Activated naive CD4-positive, alpha-beta T cell (primary cell): ENCODE measurements around the gene QTRT2.

Source experiments
- DNase-seq, 4 experiments: peaks; one replicate each; lab custom pipeline; 2025; lab: John Stamatoyannopoulos, UW

Gene QTRT2

DNA sequence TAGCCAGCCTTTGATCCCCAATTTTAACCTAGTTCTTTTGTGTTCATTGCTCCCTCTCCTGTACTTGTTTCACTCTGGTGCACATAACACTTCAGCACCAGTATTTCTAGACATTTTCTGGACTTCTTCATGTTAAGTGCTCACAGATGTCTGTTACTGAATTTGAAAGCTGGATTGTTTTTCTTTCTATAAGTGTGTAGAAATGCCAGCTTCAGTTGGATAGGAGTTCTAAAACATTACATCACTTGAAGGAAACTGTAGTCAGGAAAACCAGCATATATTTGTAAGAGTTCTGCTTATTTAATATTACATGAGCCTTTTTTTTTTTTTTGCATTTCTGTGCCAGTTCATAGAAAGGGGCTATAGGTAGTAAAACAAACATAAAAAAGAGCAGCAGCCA is 21.6 kb downstream of the QTRT2 start:
- DNase-seq = no peak

DNA sequence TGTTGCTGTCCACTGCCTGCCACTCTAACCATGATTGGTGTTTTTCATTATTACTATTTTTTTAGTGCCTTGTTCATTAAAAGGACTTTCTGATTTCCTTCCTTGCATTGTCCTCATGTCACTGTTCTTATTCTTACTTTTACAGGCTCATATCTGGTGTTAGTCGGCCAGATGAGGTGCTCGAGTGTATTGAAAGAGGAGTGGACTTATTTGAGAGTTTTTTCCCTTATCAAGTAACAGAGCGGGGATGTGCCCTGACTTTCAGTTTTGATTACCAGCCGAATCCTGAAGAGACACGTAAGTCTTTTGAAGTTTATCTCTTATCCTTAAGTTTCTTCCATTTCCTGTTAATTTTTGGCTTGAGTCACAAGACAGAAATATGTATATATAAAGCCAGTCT is 23.2 kb downstream of the QTRT2 start:
- no peak for DNase-seq

DNA sequence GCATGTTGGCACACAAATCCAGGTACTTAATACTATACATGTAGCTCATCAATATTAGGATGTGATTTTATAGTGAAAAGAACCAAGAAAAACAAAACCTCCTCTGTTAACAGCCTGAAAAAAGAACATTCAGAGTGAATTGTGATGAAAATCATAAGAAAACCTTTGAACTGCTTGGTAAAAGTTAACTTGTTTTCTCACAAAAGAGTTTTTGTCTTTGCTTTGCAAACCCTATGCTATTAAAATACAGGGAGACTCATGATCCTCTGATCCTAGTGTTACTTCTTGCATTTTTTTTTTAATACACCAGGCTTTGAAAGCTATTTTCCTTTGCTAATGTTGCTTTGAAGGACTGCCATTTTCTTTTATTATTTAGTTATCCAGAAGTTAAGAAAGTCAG is 23.7 kb downstream of the QTRT2 start:
- no peak for DNase-seq

DNA sequence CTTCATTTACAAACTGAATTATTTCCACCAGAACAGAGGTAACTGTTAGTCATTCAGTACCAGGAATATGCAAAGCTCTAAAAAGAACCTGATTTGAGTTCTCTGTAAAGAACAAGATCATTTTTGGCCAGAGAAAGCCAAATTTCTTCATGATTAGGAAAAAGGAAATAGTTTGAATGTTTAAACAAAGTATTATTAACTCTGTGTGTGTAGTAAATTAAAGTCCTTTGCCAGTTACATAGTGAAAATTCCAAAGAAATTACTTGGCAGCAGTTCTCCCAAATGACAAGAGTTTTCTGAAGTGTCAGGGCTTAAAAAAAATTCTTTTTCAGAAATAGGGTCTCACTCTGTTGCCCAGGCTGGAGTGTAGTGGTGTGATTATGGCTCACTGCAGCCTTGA is 24.5 kb downstream of the QTRT2 start:
- DNase-seq = no peak

DNA sequence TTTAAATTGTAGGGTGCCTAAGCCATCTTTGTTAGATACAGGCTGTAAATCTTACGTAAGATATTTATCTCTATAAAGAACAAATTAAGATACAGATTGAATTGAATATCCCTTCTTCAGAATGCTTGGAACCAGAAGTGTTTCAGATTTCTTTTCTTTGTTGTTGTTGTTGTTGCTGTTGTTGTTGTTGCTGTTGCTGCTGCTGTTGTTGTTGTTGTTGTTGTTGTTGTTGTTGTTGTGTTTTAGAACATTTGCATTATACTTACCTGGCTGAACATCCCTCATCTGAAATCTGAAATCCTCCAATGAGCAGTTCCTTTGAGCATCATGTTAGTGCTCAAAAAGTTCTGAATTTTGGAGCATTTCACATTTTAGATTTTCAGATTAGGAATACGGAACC is 26.6 kb downstream of the QTRT2 start:
- DNase-seq = no peak

DNA sequence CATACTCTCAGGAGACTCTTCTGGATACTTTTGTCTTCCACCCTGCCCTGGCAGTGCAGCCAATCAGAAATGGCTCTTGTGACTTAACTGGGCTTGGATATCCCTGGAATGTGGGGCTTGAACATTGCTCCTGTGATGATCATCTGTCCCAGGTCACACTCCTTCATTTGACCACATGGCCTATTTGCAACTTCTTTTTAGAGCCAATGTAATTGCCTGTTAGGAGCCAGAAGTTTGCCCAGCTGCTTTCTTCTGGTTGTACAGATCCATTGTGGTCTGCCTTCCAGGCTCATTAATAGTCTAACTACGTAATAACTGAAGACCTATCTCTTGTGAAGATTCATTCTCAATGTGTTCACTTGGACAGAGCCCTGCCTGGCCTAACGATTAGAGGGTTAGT is 29.8 kb downstream of the QTRT2 start:
- no peak for DNase-seq

DNA sequence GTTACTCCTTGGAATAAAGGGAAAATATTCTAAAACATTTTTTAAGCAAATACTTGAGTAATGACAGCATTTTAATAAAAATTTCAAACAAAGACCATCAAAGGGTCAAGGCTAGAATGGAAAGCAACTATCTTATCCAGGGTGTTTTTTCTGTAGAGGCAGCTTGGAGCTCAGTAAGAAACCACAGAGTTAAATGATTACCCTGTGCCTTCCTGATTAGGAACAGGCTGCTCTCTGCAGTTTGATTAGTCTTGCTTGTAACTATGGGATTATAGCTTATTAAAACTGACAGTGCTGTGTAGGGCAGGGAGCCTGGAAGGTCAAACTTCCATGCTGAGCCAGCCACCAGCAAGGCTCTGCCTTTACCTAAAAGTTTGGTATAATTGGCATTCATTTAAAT is 33.1 kb downstream of the QTRT2 start:
- no peak for DNase-seq

DNA sequence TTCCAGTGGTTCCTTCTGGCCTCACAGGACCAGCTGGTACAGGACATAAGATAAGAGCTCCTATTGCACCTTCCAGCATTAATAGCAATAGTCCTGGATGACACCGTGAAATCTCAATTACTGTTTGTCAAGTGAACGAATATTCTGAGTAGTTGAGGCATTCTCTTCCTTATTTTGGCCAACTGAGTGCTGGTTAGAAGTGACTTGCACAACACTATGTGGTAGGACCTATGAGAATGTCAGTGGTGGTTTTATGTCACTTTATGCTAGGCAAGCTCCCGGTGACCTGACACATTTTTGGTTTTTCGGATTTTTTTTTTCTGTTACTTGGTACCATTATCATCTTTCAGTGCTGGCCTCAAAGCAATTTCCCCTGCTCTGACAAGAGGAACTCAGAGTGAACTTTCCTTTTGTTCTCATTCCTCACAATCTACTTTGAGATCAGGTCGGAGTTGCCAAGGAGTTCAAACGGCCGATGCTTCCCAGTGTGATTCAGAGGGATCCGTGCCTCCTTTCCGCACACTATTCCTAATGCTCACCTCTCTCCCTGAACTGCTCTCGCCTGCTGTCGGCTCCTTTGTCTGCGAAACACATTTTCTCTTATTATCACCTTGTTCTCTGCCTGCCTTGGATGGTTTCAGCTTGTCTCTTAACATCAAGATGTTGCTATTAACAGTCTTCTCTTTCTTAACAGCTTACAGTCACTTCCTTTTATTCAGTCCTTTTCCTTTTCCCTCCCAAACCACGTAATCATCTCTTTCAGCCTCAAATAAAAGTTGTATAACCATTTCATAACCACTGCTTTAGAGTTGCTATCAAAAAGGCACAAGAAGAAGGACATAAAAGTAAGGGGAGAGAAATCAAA is 35.8 kb downstream of the QTRT2 start:
- no peak for DNase-seq

DNA sequence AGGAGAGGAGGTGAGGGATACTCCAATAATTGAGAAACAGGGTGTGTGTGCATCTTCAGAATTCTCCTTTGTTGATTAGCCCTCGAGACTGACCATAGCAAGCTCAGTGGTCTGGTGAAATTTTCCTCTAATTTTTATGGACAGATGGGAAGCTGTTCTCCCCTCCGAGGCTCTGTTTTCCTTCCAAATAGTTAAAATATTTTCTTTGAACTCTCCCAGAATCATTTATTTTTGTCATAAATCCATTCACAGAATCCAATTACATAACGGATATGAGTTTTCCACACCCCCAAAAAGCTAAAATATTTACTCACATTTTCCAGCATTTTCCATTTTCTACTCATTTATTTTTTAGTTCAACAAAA is 36.5 kb downstream of the QTRT2 start:
- no peak for DNase-seq

DNA sequence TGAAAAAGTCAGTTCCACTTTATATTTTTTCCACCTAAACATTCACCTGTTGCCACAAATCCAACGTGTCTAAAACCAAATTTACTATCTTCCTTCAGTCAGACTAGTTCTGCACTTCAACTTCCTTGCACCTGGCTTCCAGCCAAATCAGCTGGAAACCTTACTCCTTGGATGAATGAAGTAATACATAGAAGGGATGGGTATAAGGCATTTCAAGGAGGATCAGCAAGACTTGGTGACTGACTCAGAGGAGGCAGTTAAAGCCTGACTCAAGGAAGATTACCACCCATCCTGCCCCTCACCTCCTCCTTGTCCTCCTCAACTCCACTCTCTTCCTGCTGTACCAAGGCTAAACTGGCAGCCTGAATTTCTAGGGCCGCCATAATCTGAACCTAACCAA is 37.1 kb downstream of the QTRT2 start:
- no peak for DNase-seq

DNA sequence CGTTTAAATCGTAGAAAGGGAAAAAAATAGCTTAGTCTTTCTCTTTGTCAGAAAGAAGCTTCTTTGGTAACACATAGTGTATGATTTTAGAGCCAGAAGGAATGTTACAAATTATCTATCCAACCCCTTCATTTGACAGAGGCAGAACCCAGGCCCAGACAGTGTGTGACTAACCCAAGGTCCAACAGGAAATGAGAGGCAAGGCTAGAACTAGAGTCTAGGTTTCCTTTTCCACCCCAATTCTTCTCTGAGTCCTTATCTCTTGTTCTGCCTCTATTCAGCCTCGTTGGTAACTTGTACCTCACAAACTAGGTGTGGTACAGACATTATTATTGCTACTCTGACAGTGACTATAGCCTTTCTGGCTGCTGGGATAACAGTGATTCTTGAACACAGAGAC is 39.3 kb downstream of the QTRT2 start:
- no peak for DNase-seq

DNA sequence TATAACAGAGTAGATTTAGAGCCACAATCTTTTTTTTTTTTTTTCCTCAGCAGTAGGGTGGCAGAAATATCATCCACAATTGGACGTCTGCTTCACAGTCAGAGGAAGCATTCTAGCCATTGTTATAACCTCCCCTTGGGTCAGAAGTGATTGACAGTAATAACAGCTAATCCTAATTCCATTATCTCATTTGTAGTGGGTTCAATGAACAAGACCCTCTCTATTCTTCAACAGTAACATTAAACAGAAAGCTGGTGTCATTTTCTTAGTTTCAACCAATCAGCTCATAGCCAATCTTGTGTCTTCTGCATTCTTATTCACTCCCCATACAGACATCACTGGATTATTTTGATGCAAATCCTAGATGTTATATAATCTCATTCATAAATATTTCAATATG is 44.6 kb downstream of the QTRT2 start:
- DNase-seq = no peak

DNA sequence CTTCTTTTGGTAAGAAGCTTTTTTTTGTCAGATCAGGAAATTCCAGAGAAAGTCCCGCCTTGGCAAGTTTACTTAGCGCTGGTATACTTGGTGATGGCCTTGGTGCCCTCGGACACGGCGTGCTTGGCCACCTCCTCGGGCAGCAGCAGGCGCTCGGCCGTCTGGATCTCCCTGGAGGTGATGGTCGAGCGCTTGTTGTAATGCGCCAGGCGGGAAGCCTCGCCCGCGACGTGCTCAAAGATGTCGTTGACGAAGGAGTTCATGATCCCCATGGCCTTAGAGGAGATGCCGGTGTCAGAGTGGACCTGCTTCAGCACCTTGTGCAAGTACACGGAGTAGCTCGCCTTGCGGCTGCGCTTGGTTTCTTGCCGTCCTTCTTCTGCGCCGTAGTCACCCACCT is 46.6 kb downstream of the QTRT2 start:
- no peak for DNase-seq

DNA sequence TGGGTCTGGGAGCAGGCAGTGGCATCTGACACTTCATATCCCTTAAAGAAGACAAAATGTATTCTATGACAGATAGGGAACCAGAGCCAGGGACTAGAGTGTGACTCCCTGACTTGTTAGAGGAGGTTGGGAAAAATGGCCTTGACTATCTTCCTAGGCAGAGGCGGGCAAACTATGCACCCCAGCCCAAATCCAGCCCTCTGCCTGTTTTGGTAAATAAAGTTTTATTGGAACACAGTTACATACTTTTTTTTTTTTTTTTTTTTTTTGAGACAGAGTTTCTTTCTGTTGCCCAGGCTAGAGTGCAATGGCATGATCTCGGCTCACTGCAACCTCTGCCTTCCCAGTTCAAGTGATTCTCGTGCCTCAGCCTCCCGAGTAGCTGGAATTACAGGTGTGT is 47.3 kb downstream of the QTRT2 start:
- no peak for DNase-seq

DNA sequence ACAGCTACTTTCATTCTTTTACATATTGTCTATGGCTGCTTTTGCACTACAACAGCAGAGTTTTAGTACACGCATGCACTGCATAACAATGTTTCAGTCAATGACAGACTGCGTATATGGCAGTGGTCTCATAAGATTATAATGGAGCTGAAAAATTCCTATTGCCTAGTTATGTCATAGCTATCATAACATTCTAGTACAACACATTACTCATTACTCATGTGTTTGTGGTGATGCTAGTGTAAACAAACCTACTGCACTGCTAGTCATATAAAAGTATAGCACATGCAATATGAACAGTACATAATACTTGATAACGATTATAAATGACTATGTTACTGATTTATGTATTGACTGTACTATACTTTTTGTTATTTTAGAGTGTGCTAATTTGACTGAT is 47.9 kb downstream of the QTRT2 start:
- DNase-seq = no peak

DNA sequence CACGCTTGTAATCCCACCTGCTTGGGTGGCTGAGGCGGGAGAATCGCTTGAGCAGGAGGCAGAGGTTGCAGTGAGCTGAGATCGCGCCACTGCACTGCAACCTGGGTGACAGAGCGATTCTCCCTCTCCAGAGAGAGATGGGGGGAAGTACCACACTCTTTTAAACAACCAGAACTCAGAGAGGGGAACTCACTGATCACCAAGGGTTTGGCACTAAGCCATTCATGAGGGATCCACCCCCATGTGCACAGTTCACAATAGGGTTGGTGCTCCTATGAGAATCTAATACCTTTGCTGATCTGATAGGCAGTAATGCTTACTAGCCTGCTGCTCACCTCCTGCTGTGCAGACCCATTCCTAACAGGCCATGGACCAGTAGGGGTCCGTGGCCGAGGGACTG is 51.6 kb downstream of the QTRT2 start:
- no peak for DNase-seq

DNA sequence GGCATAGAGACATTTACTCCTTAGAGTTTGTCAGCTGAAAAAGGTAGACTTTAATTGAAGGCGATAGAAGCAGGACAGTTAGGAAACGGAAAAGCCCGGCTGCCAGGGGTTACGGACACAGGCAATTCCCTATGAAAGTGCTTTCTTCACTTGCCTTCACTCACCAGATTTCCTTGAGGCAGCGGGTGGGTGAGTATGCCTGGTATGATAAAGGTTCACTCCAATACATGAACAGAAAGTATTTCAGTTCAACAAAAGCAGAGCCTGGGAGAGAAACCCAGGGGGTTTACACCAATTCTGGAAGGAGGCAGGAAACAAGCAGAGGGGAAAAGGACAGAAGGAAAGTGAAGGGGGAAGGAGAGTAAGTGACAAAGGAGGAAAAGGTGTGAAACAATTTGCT is 53.9 kb downstream of the QTRT2 start:
- no peak for DNase-seq

DNA sequence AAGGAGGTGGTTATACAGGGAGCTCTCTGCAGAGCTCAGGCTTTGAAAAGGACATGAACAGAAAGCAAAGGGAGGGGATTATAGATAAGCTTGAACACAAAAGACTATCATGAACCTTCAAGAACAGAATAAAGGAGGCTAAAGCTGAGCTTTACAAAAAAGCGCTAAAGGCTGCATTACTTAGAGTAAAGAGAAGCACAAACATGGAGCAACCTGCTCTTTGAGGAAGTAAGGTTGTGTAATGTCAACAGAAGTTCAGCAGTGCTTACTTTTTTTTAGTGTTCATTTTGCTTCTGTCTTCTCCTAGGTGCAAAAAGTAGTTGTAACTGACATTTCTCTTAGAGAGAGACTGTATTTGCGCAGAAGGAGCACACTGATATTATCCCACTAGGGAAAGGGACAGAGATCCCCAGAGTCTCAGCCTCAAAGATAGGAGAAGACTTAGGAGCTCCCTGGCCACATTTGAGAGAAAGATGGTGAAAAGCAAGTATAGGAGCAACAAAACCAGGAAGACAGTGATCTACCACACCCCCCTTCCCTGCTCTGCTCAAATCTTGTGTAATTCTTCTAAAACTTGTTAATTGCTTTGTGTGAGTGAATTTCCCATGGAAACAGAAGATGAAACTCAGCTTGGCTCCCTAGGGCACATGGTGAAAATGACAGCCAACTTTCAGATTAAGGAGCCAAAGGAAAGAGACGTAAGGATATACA is 54.7 kb downstream of the QTRT2 start:
- DNase-seq = no peak

DNA sequence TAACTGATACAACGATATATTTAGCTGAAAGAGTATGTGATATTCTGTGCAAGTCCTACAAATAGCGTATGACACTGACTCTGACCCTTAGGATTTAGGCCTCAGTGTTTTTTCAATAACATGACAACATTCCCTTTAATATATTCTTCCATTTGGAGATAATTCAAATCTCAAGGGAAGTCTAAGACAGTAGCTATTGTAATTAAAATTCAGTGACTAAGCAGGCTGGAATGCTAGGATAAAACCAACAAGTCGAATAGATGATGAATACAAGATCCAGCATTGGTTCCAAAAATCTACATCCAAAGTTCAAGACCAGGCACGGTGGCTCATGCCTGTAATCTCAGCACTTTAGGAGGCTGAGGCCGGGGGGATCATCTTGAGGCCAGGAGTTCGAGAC is 56.2 kb downstream of the QTRT2 start:
- no peak for DNase-seq

DNA sequence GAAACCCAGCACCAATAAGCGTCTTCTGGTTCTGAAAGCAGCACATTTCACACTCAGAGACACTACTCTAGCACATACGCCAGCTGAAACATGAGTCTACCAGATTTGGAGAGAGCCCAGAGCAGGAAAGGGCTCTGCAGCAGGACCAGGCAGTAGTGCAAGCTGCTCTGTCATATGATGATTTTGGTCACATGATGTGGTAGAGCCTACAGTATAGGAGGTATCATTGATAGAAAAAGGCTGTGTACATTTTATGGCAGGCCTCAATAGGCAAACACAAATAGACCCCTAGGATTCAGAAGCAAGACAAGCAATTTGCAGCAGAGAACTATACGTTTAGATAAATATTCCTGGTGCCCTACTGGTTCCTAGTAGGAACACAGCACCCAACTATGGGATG is 58.2 kb downstream of the QTRT2 start:
- DNase-seq = no peak

DNA sequence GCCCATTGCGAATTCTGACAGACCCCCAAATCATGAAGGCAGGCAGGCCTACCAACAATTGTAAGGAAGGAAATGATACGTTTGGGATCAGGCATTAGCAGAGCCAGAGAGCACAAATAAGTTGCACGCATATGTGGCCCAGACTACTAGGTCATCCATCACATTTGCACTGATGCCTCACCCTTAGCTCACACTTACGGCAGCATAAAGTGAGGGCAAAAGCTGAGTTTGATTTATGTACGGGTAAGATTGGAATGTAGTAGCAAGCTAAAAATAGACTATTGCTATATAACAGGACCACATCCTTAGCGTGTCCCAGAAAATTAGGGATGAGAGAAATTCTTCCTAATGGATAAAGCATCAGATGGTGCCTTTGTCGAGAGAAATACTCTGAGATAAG is 58.6 kb downstream of the QTRT2 start:
- no peak for DNase-seq

DNA sequence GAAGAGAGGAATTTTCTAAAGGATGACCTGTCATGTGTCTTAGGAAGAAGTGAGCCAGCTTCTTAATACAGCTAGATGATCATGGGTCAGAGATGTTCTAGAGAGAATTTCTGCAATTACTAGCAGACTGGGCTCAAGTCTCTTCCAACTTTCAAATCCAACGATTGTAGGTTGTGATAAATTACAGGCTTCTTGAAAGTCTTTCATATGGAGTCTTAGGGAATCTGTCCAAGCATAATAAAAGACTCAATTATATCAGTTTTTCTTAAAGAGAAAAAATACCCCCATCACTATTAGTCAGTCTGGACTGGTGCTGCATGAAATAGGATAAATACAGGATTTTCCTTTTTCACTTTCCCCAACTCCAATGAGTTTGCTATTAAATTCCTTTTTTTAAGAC is 63.2 kb downstream of the QTRT2 start:
- DNase-seq = no peak

DNA sequence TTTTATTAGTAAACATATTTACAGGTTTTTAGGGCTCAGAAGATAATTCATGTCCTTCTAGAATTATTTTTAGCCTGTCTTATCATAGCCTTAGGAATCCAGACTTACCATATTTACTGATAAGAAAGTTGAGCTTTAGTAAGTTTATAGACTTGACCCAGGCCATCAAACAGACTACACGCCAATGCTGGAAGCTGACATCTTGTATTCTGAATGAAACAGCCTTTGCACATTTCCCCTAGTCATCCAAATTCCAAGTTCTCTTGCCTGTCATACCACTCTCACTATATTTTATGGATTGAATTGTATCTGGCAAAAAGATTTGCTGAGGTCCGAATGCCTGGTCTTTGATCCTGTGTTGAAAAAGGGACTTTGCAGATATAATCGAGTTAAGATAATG is 63.7 kb downstream of the QTRT2 start:
- no peak for DNase-seq
